ENCODE data around the gene MRPS34. TPM values are rescaled to one million over a fixed set of nuclear protein-coding genes. Genes with fewer than 3 reads are reported as not detected.

The MRPS34 gene
- total RNA-seq, 2 donors from 2014 or later, result 51.4 to 99.6 TPM

- H3K4me1 ChIP-seq, result peaks cover 10% of the 10 kb centered on the region
- no peak overlapping the region for H3K27ac ChIP-seq
- ATAC-seq, result no peak
- WGBS, 2 donors, result 88 to 93% methylated on average over 15 to 16 of the region's 16 CpGs
- DNase-seq, result no peak
- H3K4me3 ChIP-seq, result no peak overlapping the region
- H3K27me3 ChIP-seq, result no peaks in the 10 kb centered on the region
- H3K36me3 ChIP-seq (replicated peaks in 1 of 2; ENCODE audit: insufficient read depth in 1 of 2, low read depth in 2 of 2), result peaks cover 0 to 13% of the 10 kb centered on the region in 2 donors
- TF ChIP-seq POLR2A (IDR thresholded peaks at IDR 0.05) (no peak), CTCF (IDR thresholded peaks at IDR 0.05) (no peak)
- intact Hi-C loops (cut with DNase I), result no loop called here
- H3K9me3 ChIP-seq, result no peaks in the 10 kb centered on the region
Measured at GRCh38 chr16:1810536-1810935, 37.6 kb upstream of the MRPS34 start.

- no peak for DNase-seq
- Histone ChIP-seq H3K27me3 (no peaks in the 10 kb centered on the region), H3K4me3 (no peak overlapping the region), H3K9me3 (no peaks in the 10 kb centered on the region), H3K27ac (no peak overlapping the region), H3K4me1 (peaks cover 10% of the 10 kb centered on the region), H3K36me3 (replicated peaks in 1 of 2; ENCODE audit: insufficient read depth in 1 of 2, low read depth in 2 of 2) (peaks cover 0 to 13% of the 10 kb centered on the region in 2 donors)
- ATAC-seq, result no peak
- intact Hi-C loops (cut with DNase I), result no loop called here
- no peak for TF ChIP-seq POLR2A (IDR thresholded peaks at IDR 0.05)
- no peak for TF ChIP-seq CTCF (IDR thresholded peaks at IDR 0.05)
- 94 to 99% methylated on average over 16 of the region's 16 CpGs for WGBS, 2 donors
Measured at GRCh38 chr16:1810106-1810505, 37.2 kb upstream of the MRPS34 start.

GRCh38 chr16:1809281-1809801 is 36.4 kb upstream of the MRPS34 start:
- no peak for DNase-seq
- no peak for TF ChIP-seq CTCF (IDR thresholded peaks at IDR 0.05)
- TF ChIP-seq POLR2A (IDR thresholded peaks at IDR 0.05), result no peak
- Histone ChIP-seq H3K27ac (no peak overlapping the region), H3K4me3 (no peak overlapping the region), H3K27me3 (no peaks in the 10 kb centered on the region), H3K4me1 (peaks cover 10% of the 10 kb centered on the region), H3K36me3 (replicated peaks in 1 of 2; ENCODE audit: insufficient read depth in 1 of 2, low read depth in 2 of 2) (peaks cover 0 to 13% of the 10 kb centered on the region in 2 donors), H3K9me3 (no peaks in the 10 kb centered on the region)
- intact Hi-C loops (cut with DNase I), result no loop called here
- WGBS, 2 donors, result 68 to 100% methylated on average over 1 to 25 of the region's 28 CpGs
- no peak for ATAC-seq

- Histone ChIP-seq H3K36me3 (replicated peaks in 1 of 2; ENCODE audit: insufficient read depth in 1 of 2, low read depth in 2 of 2) (peaks cover 0 to 13% of the 10 kb centered on the region in 2 donors), H3K4me3 (no peak overlapping the region), H3K27ac (no peak overlapping the region), H3K4me1 (peaks cover 10% of the 10 kb centered on the region), H3K9me3 (no peaks in the 10 kb centered on the region), H3K27me3 (no peaks in the 10 kb centered on the region)
- DNase-seq, result no peak
- ATAC-seq, result no peak
- 78 to 87% methylated on average over 8 to 18 of the region's 18 CpGs for WGBS, 2 donors
- intact Hi-C loops (cut with DNase I), result no loop called here
- TF ChIP-seq POLR2A (IDR thresholded peaks at IDR 0.05), result no peak
- TF ChIP-seq CTCF (IDR thresholded peaks at IDR 0.05), result no peak
Measured at GRCh38 chr16:1808691-1809090, 35.8 kb upstream of the MRPS34 start.

GRCh38 chr16:1807626-1808025 is 34.7 kb upstream of the MRPS34 start:
- ATAC-seq (no peak), DNase-seq (no peak)
- H3K27me3 ChIP-seq, result no peaks in the 10 kb centered on the region
- no peak for TF ChIP-seq CTCF (IDR thresholded peaks at IDR 0.05)
- TF ChIP-seq POLR2A (IDR thresholded peaks at IDR 0.05), result no peak
- WGBS, 2 donors, result 83 to 88% methylated on average over 10 of the region's 10 CpGs
- H3K4me1 ChIP-seq, result peaks cover 3% of the 10 kb centered on the region
- H3K27ac ChIP-seq, result no peak overlapping the region
- peaks cover 0 to 13% of the 10 kb centered on the region in 2 donors for H3K36me3 ChIP-seq (replicated peaks in 1 of 2; ENCODE audit: insufficient read depth in 1 of 2, low read depth in 2 of 2)
- intact Hi-C loops (cut with DNase I), result no loop called here
- no peaks in the 10 kb centered on the region for H3K9me3 ChIP-seq
- H3K4me3 ChIP-seq, result no peak overlapping the region

All from body of pancreas (tissue), 4 donors.